Type B pancreatic cell (in vitro differentiated cells): ENCODE data around the gene NME9. TPM values are rescaled to one million over a fixed set of nuclear protein-coding genes. Genes with fewer than 3 reads are reported as not detected.
"Not testable (repeated sequence)": the region's sequence is repeated elsewhere in the genome, so short reads cannot be mapped to it uniquely, and the experiment has no call there.

ENCODE experiments used
- DNase-seq: peaks from one replicate; pipeline ENCODE4 v3.0.0; 2021; ENCODE audit warnings: mixed read lengths; ENCODE audit not compliant: unreplicated experiment; ENCODE audit errors: extremely low spot score
- H3K27ac Mint-ChIP-seq: 2 replicates; pipeline ENCODE4 v1.8.0; 2021; ENCODE audit warnings: mild to moderate bottlenecking, mixed read lengths
- H3K27me3 Mint-ChIP-seq: 2 replicates; pipeline ENCODE4 v1.8.0; 2021; ENCODE audit warnings: mixed read lengths
- H3K36me3 Mint-ChIP-seq: 2 replicates; pipeline ENCODE4 v1.8.0; 2021; ENCODE audit warnings: mixed read lengths
- H3K4me1 Mint-ChIP-seq: one replicate; pipeline ENCODE4 v1.8.0; 2021; ENCODE audit warnings: mixed read lengths; ENCODE audit not compliant: unreplicated experiment
- H3K4me3 Mint-ChIP-seq: 2 replicates; pipeline ENCODE4 v1.8.0; 2021; ENCODE audit warnings: mild to moderate bottlenecking, mixed read lengths
- H3K9me3 Mint-ChIP-seq: 2 replicates; pipeline ENCODE4 v1.8.0; 2021; ENCODE audit warnings: mixed read lengths
- CTCF ChIP-seq: fragments of 200-600 bp; sonication (generic); conservative IDR thresholded peaks from 2 replicates; pipeline ENCODE4 v1.5.0; 2021; ENCODE audit warnings: antibody characterized with exemption, mild to moderate bottlenecking
- long read RNA-seq: library from polyadenylated mRNA; unstranded; transcript quantifications from one replicate; pipeline ENCODE4 v2.0.0, GENCODE V29; 2020
- total RNA-seq: library from RNA; stranded (reverse); gene quantifications from 2 replicates; pipeline ENCODE4 v1.2.1, GENCODE V29; 2021; ENCODE audit warnings: low replicate concordance

NME9 gene
- total RNA-seq, result 0.40 and 3.7 TPM in 2 replicates
- long read RNA-seq, partial matches to known transcripts, result 0 of 6 reads
- long read RNA-seq, other reads (novel, unspliced or antisense), result 6 of 6 reads

GRCh38 chr3:138329127-138329983 is at the start of gene NME9:
Gene NME9 (minus strand): TSS chr3:138329851. CDS start chr3:138329335, 516 bp downstream.
- peak; percentile 92 for DNase-seq
- H3K9me3 Mint-ChIP-seq, result no peaks in the 10 kb centered on the region
- H3K4me1 Mint-ChIP-seq, result peaks cover 14% of the 10 kb centered on the region
- H3K27ac Mint-ChIP-seq, result peak within 1 kb of the TSS; percentile 62
- peak; percentile 72 for TF ChIP-seq CTCF
- no peaks in the 10 kb centered on the region for H3K36me3 Mint-ChIP-seq
- peaks cover 2% of the 10 kb centered on the region for H3K27me3 Mint-ChIP-seq
- H3K4me3 Mint-ChIP-seq, result peak within 1 kb of the TSS; percentile 93

- no peak overlapping the region for H3K27ac Mint-ChIP-seq
- H3K36me3 Mint-ChIP-seq, result peaks cover 18% of the 10 kb centered on the region
- TF ChIP-seq CTCF, result no peak
- H3K4me3 Mint-ChIP-seq, result no peak overlapping the region
- DNase-seq, result no peak
- H3K9me3 Mint-ChIP-seq, result peaks cover under 1% of the 10 kb centered on the region
- no peaks in the 10 kb centered on the region for H3K27me3 Mint-ChIP-seq
- peaks cover 4% of the 10 kb centered on the region for H3K4me1 Mint-ChIP-seq
Observed at GRCh38 chr3:138378990-138379389, 49.3 kb upstream of the NME9 start.

GRCh38 chr3:138378331-138378730 is 48.7 kb upstream of the NME9 start:
- Mint-ChIP-seq H3K27ac (no peak overlapping the region), H3K4me1 (peaks cover 4% of the 10 kb centered on the region), H3K27me3 (no peaks in the 10 kb centered on the region), H3K9me3 (no peaks in the 10 kb centered on the region), H3K36me3 (peaks cover 14% of the 10 kb centered on the region), H3K4me3 (no peak overlapping the region)
- no peak for TF ChIP-seq CTCF
- no peak for DNase-seq

- Mint-ChIP-seq H3K4me3 (no peak overlapping the region), H3K27ac (no peak overlapping the region), H3K4me1 (peaks cover 4% of the 10 kb centered on the region), H3K27me3 (no peaks in the 10 kb centered on the region), H3K9me3 (no peaks in the 10 kb centered on the region), H3K36me3 (peaks cover 18% of the 10 kb centered on the region)
- DNase-seq, result no peak
- TF ChIP-seq CTCF, result no peak
Observed at GRCh38 chr3:138377804-138378203, 48.2 kb upstream of the NME9 start.

GRCh38 chr3:138377212-138377611 is 47.6 kb upstream of the NME9 start:
- H3K4me3 Mint-ChIP-seq, H3K9me3 Mint-ChIP-seq, DNase-seq, H3K27ac Mint-ChIP-seq, H3K27me3 Mint-ChIP-seq, H3K4me1 Mint-ChIP-seq: not testable (repeated sequence)
- peaks cover 18% of the 10 kb centered on the region for H3K36me3 Mint-ChIP-seq

- DNase-seq, result no peak
- Mint-ChIP-seq H3K9me3 (no peaks in the 10 kb centered on the region), H3K4me1 (peaks cover 3% of the 10 kb centered on the region), H3K36me3 (peaks cover 18% of the 10 kb centered on the region), H3K27me3 (no peaks in the 10 kb centered on the region), H3K27ac (no peak overlapping the region), H3K4me3 (no peak overlapping the region)
- TF ChIP-seq CTCF, result no peak
Observed at GRCh38 chr3:138376663-138377062, 47.0 kb upstream of the NME9 start.
